ENCODE results near the gene AMZ1.
"Not testable (repeated sequence)": the region's sequence is repeated elsewhere in the genome, so short reads cannot be mapped to it uniquely, and the experiment has no call there.

AMZ1 gene

DNA sequence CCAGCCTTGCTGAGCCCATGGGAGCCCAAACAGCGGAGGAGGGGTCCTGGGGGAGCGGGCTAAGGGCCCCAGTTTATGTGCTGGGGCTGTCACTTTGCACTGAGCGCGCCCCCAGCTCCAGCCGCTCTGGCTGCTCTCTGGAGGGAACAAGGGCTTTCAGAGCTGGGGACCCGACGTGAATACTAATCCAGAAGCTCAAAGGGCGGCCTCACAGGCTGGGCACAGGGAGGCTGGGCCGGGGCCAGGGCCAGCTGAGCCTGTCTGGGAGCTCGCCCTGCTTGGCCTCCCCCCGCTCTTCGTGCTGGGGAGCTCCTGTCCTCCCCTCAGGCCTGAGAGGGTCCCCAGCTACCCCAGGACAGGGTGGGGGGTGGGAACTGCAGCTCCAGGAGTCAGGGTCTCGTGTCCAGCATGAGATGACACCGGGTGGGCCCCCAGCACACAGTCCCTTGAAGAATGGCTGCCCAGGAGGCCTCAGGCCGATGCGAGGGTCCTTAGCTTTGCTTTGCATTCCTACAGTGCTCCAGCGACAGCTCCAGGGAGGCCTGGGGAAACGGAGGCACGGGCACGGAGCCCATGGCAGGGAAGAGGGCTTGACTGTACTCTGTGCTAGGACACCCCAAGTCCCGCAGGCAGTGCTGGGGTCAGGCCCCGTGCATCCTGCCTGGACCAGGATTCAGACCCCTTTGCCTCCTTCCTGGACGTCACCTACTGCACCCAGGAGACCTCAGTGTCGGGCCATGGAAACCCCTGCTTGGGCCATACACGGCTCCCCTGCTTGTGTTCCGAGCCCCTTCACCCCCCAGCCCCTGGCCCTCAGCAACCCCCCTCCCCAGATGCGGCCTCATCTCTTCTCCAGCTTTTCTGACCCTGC, 5.8 kb upstream of the AMZ1 start:
- Mint-ChIP-seq H3K27ac (no peak overlapping the region), H3K4me3 (no peak overlapping the region), H3K27me3 (peaks cover 53% of the 10 kb centered on the region), H3K36me3 (ENCODE audit: low read depth) (no peaks in the 10 kb centered on the region), H3K9me3 (no peaks in the 10 kb centered on the region), H3K4me1 (ENCODE audit: low read depth) (peaks cover 5% of the 10 kb centered on the region)
- intact Hi-C loops (cut with micrococcal nuclease), result loop anchor here (1.0 to 2.0 kb wide), 2 partner anchors 115 to 231 kb away; no protein-coding TSS in a partner anchor

DNA sequence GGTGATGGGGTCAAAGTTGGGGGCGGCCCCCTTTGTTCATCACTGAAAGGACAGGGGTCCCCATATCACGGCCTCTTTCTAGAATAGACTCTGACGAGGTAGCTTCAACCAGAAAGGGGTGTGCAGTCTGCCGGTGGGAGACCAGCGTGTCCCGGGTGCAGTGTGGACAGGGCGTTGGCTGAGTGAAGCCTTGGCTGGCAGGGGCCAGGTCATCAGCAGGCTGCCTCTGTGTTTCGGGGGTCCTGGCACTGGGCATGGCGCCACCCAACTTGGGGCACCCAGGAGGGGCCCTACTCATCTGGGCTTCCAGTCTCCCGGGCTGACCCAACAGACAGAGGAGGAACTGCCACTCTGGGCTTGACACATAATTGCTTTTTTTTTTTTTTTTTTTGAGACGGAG, 3.5 kb upstream of the AMZ1 start:
- no peaks in the 10 kb centered on the region for H3K9me3 Mint-ChIP-seq
- intact Hi-C loops (cut with micrococcal nuclease), result no loop called here

DNA sequence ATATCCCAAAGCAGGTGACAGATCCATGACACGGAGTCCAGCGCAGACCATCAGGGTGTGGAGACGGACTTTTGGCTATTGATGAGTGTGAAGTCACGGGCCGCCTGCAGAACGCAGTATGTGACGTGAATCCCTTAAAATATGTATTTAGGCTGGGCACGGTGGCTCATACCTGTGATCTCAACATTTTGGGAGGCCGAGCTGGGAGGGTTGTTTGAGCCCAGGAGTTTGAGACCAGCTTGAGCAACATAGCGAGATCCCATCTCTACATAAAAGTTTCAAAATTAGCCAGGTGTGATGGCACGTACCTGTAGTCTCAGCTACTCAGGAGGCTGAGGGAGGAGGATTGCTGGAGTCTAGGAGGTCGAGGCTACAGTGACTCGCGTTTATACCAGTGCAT, 1.9 kb upstream of the AMZ1 start:
- Mint-ChIP-seq H3K4me1 (ENCODE audit: low read depth) (peaks cover 28% of the 10 kb centered on the region), H3K9me3 (no peaks in the 10 kb centered on the region), H3K27me3 (peaks cover 71% of the 10 kb centered on the region), H3K27ac (no peak overlapping the region), H3K4me3 (no peak overlapping the region), H3K36me3 (ENCODE audit: low read depth) (no peaks in the 10 kb centered on the region)
- intact Hi-C loops (cut with micrococcal nuclease), result no loop called here

More for the DNA sequence above, 3.5 kb upstream of the AMZ1 start:
- Mint-ChIP-seq H3K4me1 (ENCODE audit: low read depth) (peaks cover 12% of the 10 kb centered on the region), H3K27ac (no peak overlapping the region), H3K36me3 (ENCODE audit: low read depth) (no peaks in the 10 kb centered on the region), H3K27me3 (peaks cover 68% of the 10 kb centered on the region), H3K4me3 (no peak overlapping the region)

DNA sequence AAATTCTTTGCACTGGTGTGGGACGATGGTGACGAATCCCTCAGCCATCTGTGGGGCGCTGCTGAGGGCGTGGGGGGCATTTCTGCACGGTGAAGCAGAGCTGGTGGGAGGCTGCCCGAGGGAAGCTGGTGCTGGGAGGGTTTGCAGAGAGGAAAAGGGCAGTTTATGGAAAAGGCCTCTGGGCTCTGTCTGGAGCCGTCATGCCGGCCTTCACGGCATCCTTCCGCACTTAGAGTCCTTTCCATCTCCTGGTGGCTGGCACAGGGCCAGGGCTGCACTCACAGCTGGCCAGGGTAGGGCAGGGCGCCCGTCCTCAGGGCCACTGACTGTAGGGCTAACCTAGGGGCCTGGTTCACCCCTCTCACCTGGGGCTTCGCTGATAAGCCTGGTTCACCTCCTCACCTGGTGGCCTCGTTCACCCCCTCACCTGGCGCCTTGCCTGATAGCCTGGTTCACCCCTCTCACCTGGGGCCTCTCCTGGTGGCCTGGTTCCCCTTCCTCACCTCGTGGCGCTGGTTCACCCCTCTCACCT, 598 bp upstream of the AMZ1 start:
- no peak overlapping the region for H3K27ac Mint-ChIP-seq
- H3K36me3 Mint-ChIP-seq (ENCODE audit: low read depth), result no peaks in the 10 kb centered on the region
- H3K9me3 Mint-ChIP-seq, result no peaks in the 10 kb centered on the region
- peak overlapping the region; percentile 20 for H3K4me3 Mint-ChIP-seq
- peaks cover 71% of the 10 kb centered on the region for H3K27me3 Mint-ChIP-seq
- intact Hi-C loops (cut with micrococcal nuclease), result no loop called here
- peaks cover 37% of the 10 kb centered on the region for H3K4me1 Mint-ChIP-seq (ENCODE audit: low read depth)

DNA sequence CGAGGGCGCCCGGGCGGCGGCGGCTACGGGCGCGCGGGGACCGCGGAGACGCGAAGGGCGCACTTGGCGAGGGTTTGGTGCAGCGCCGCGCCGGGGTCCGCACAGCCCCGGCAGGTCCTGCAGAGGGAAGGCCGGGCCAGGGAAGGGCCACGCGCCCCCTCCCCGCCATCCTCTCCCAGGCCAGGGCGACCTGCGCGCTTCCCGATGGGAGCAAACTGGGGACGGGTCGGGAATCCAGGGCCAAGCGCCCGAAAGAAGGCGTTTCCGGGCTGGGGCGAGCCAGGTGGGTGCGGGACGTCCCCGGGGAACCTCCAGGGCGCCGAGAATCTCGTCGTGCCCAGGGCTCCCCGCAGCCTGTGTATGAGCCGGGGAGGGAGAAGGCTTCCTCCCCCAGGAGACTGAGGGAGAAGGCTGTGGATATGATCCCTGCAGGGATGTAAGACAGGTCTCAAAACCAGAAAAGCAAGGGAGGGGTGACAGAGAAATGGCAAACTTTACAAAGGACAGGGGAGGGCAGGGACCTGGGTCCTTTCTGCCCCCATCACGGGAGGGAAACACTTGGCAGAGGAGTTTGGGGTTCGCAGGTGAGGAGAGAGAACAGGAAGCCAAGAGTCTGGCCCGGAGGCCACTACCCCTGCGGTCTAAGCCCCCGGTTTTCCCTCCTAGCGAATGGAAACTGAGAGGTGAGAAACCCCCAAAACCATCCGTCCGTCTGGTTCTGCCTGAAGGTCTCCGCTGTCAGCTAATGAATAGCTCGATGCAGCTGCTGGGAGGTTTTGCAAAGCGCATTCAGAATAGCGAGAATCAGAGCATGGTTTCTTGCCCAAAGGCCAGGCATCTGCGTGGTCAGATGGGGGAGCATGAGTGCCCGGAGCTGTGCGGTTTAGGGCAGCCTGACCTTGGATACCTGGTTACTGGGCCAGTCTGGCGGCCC, 674 bp downstream of the AMZ1 start:
- Mint-ChIP-seq H3K9me3 (no peaks in the 10 kb centered on the region), H3K27ac (no peak overlapping the region), H3K36me3 (ENCODE audit: low read depth) (no peaks in the 10 kb centered on the region), H3K4me1 (ENCODE audit: low read depth) (peaks cover 48% of the 10 kb centered on the region), H3K27me3 (peaks cover 62% of the 10 kb centered on the region), H3K4me3 (peak overlapping the region; percentile 0)
- intact Hi-C loops (cut with micrococcal nuclease), result no loop called here

DNA sequence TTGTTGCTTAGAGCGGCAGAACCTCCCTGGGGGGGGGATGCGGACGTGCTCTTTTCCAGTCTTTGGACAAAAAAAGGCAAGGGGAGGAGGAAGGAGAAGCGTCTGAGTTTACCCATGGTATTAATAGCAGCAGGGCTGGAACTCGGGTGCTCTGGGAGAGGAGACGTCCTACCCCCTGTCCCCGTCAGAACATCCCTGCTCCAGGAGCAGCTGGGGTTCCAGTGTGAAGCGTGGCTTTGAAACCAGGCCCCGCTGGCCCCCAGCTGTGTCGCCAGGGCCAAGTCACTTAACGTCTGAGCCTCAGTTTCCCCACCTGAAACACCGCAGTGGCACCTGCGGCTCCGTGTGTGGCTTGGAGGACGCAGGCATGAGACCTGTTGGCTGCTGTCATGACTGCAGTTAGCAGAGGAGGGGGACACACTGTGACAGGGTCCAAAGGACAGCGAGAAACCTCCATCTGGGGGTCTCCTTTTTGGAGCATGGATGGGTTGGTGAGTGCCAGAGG, 1.4 kb downstream of the AMZ1 start:
- Mint-ChIP-seq H3K4me3 (no peak overlapping the region), H3K27me3 (peaks cover 62% of the 10 kb centered on the region), H3K36me3 (ENCODE audit: low read depth) (no peaks in the 10 kb centered on the region), H3K27ac (no peak overlapping the region), H3K4me1 (ENCODE audit: low read depth) (peaks cover 55% of the 10 kb centered on the region), H3K9me3 (no peaks in the 10 kb centered on the region)
- intact Hi-C loops (cut with micrococcal nuclease), result no loop called here

DNA sequence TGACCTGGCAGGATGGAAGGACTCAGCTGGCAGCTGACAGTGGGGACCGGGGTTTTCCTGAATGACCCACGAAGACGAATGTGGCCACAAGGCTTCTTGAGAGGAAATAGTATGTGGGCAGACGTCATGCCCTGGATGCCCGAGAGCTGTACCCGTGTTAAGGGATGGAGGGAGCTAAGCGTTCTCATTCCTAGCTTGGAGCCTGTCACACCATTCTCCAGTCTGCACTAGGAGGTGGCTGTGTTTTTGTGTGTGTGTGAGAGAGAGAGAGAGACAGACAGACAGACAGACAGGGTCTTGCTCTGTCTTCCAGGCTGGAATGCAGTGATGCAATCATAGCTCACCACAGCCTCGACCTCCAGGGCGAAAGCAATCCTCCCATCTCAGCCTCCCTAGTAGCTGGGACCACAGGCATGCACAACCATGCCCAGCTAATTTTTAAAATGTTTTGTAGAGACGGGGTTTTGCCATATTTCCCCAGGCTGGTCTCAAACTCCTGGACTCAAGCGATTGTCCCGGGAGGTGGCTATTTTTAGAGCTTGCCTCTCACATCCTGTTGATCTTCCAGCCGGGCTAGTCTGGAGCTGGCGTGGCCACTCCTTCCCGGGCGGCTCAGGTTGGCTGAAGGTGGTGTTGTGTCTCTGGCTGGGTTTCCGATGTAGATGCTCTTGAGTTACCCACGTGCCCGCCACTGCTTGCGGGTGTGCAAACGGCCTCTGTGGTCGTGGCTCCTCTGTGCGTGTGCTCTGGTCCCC, 2.1 kb downstream of the AMZ1 start:
- H3K4me3 Mint-ChIP-seq, result no peak overlapping the region
- H3K9me3 Mint-ChIP-seq, result no peaks in the 10 kb centered on the region
- H3K36me3 Mint-ChIP-seq (ENCODE audit: low read depth), result no peaks in the 10 kb centered on the region
- H3K4me1 Mint-ChIP-seq (ENCODE audit: low read depth), result peaks cover 59% of the 10 kb centered on the region
- peaks cover 60% of the 10 kb centered on the region for H3K27me3 Mint-ChIP-seq
- H3K27ac Mint-ChIP-seq, result no peak overlapping the region
- intact Hi-C loops (cut with micrococcal nuclease), result no loop called here

DNA sequence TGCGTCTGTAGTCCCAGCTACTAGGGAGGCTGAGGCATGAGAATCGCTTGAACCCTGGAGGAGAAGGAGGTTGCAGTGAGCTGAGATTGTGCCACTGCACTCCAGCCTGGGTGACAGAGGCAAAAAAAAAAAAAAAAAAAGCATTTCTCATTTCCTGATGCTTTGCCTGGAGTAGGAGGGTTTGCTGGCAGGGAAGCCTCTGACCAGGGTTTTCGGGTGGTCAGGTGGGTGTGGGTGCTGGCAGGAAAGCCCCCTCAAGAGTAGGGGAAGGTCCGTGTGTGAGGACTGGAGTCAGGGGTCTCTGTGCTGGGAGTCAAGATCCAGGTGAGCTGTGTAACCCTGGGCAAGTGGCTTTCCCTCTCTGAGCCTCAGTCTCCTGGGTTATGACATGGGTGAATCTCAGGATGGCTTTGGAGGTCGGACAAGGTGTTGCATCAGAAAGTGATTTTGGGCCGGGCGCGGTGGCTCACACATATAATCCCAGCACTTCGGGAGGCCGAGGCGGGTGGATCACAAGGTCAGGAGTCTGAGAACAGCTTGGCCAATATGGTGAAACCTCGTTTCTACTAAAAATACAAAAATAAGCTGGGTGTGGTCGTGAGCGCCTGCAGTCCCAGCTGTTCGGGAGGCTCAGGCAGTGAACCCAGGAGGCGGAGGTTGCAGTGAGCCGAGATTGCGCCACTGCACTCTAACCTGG, 3.2 kb downstream of the AMZ1 start:
- Mint-ChIP-seq H3K27ac (peak overlapping the region; percentile 28), H3K36me3 (ENCODE audit: low read depth) (no peaks in the 10 kb centered on the region)
- intact Hi-C loops (cut with micrococcal nuclease), result no loop called here

DNA sequence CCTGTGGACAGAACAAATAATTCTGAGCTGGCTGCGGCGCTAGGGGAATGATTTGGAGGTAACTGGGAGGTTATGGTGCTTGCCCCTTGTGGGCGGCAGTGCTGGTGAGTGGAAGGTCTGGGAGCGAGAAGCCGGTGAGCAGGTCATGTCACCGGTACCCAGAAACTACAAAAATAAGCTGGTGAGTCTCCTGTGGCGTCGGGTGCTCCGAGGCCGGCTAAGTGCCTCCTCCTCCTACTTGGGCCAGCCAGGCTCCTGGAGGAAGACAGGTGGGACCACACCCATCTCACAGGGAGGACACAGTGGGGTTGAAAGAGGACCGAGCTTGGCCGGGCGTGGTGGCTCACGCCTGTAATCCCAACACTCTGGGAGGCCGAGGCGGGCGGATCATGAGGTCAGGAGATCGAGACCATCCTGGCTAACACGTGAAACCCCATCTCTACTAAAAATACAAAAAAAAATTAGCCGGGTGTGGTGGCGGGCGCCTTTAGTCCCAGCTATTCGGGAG, 4.0 kb downstream of the AMZ1 start:
- peak overlapping the region; percentile 28 for H3K27ac Mint-ChIP-seq
- H3K4me3 Mint-ChIP-seq; intact Hi-C loops (cut with micrococcal nuclease); H3K36me3 Mint-ChIP-seq (ENCODE audit: low read depth); H3K9me3 Mint-ChIP-seq: not testable (repeated sequence)
- peaks cover 60% of the 10 kb centered on the region for H3K4me1 Mint-ChIP-seq (ENCODE audit: low read depth)
- H3K27me3 Mint-ChIP-seq, result peaks cover 43% of the 10 kb centered on the region

More for the DNA sequence above, 3.2 kb downstream of the AMZ1 start:
- peaks cover 60% of the 10 kb centered on the region for H3K4me1 Mint-ChIP-seq (ENCODE audit: low read depth)
- peak overlapping the region; percentile 24 for H3K4me3 Mint-ChIP-seq
- H3K27me3 Mint-ChIP-seq, result peaks cover 51% of the 10 kb centered on the region
- H3K9me3 Mint-ChIP-seq, result no peaks in the 10 kb centered on the region

DNA sequence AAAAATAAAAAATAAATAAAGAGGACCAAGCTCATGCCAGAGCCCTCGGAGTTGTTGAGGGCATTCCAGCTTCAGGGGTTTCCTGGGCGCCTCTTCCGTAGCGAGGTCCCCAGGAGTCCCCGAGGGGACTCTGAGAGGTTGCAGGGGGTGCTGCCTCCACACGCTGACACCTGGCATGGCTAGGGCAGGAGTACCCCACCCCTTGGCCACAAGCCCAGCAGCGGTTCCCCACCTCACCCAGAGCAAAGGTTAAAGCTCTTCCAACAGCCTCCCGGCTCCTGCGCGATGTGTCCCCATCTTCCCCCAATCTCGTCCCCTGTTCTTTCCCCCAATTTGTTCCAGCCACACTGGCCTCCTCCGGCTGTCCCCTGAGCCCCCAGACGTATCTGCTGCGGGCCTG, 4.5 kb downstream of the AMZ1 start:
- no peaks in the 10 kb centered on the region for H3K36me3 Mint-ChIP-seq (ENCODE audit: low read depth)

DNA sequence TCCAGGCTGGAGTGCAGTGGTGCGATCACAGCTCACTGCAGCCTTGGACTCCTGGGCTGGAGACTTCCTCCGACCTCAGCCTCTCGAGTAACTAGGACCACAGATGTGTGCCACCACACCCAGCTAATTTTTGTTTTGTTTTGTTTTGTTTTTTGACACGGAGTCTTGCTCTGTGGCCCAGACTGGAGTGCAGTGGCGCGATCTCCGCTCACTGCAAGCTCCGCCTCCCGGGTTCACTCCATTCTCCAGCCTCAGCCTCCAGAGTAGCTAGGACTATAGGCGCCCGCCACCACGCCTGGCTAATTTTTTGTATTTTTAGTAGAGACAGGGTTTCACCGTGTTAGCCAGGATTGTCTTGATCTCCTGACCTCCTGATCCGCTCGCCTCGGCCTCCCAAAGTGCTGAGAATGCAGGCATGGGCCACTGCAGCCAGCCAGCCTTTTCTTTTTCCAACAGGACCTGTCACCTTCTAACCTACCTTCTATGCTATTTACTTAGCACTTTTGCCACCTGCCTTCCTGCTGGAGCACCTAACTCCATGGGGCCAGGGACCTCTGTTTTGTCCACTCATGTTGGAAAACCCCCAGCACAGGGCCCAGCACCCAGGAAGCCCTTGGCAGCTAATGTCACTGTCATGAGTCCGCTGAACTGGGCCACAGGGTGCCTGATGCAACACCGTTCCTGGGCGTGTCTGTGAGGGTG, 5.6 kb downstream of the AMZ1 start:
- H3K27me3 Mint-ChIP-seq, result peaks cover 40% of the 10 kb centered on the region
- H3K4me3 Mint-ChIP-seq; intact Hi-C loops (cut with micrococcal nuclease); H3K36me3 Mint-ChIP-seq (ENCODE audit: low read depth); H3K9me3 Mint-ChIP-seq: not testable (repeated sequence)
- peak overlapping the region; percentile 26 for H3K27ac Mint-ChIP-seq
- peaks cover 59% of the 10 kb centered on the region for H3K4me1 Mint-ChIP-seq (ENCODE audit: low read depth)

More for the DNA sequence above, 4.5 kb downstream of the AMZ1 start:
- no peaks in the 10 kb centered on the region for H3K9me3 Mint-ChIP-seq
- H3K27ac Mint-ChIP-seq, result no peak overlapping the region
- intact Hi-C loops (cut with micrococcal nuclease), result no loop called here
- no peak overlapping the region for H3K4me3 Mint-ChIP-seq
- H3K4me1 Mint-ChIP-seq (ENCODE audit: low read depth), result peaks cover 60% of the 10 kb centered on the region
- peaks cover 40% of the 10 kb centered on the region for H3K27me3 Mint-ChIP-seq

DNA sequence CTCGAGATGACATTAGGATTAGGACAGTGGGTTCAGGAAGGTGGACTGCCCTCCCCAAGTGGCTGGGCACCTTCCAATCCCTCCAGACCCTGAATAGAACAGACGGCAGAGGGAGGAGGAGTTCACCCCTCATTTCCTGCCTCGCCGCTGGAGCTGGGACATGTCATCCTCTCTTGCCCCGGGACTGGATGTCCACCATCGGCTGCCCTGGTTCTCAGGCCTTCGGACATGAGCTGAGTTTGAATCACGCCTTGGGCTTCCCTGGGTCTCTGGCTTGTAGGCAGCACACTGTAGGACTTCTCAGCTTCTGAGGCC, 6.1 kb downstream of the AMZ1 start:
- Mint-ChIP-seq H3K27me3 (peaks cover 40% of the 10 kb centered on the region), H3K4me1 (ENCODE audit: low read depth) (peaks cover 59% of the 10 kb centered on the region), H3K27ac (peak overlapping the region; percentile 26)
- H3K4me3 Mint-ChIP-seq; H3K9me3 Mint-ChIP-seq; H3K36me3 Mint-ChIP-seq (ENCODE audit: low read depth); intact Hi-C loops (cut with micrococcal nuclease): not testable (repeated sequence)
